ENCODE results near the gene CSAG3.
"Not testable (repeated sequence)": the region's sequence is repeated elsewhere in the genome, so short reads cannot be mapped to it uniquely, and the experiment has no call there.

CSAG3 gene

GRCh38 chrX:152758918-152759317 is at the start of gene CSAG3:
TSS of gene CSAG3 (plus strand) at chrX:152759218.
- not testable (repeated sequence) for DNase-seq

DNA sequence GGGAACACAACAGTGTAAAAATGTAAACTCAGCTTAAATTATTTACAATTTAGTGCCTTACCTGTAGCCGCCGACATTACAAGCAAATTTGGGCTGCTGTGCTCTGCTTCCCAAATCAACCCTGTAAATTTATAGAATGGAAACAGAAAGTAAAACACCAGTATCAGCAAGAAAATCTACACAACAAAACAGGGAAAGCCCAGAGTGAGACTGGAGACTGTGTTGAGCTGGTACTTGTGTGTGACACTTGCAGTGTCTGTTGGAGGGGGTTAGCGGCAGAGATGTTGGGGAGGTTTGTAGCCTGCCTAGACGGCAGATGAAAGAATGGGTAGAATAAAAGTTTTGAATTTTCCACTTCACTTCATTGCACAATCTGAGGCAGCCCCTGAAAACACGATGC is 45.8 kb upstream of the CSAG3 start:
- DNase-seq: not testable (repeated sequence)

GRCh38 chrX:152713815-152714787 is 44.9 kb upstream of the CSAG3 start, which contains the start of gene MAGEA2B:
TSS of gene MAGEA2B (plus strand) at chrX:152714628. CDS start at chrX:152717107, 2,479 bp downstream.
- DNase-seq: not testable (repeated sequence)

DNA sequence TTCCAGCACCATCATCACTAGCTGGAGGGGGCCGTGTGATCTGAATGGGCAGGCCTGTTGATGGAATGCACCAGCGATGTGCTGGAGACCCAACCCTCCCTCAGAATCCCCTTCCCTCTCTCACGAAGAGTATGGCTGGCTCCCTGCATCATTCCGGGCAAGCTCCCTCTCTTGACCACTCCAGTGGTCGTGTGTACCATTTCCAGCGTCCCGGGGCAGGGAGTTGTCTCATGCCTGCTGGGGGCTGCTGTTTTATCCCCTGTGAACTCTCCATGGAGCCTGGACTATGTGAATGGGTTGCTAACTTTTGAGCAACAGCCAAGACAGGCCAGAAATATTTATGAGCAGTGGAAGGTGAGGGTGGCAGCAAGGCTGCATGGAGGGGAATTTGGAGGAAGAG is 33.6 kb upstream of the CSAG3 start:
- DNase-seq: no peak

DNA sequence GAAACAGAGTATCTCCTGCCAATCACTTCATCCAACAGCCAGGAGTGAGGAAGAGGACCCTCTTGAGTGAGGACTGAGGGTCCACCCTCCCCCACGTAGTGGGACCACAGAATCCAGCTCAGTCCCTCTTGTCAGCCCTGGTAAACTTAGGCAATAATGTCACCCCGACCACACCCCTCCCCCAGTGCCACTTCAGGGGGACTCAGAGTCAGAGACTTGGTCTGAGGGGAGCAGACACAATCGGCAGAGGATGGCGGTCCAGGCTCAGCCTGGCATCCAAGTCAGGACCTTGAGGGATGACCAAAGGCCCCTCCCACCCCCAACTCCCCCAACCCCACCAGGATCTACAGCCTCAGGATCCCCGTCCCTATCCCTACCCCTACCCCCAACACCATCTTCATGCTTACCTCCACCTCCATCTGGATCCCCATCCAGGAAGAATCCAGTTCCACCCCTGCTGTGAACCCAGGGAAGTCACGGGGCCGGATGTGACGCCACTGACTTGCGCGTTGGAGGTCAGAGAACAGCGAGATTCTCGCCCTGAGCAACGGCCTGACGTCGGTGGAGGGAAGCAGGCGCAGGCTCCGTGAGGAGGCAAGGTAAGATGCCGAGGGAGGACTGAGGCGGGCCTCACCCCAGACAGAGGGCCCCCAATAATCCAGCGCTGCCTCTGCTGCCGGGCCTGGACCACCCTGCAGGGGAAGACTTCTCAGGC is 25.6 kb upstream of the CSAG3 start, which contains the start of the genes CSAG1 and MAGEA12:
Gene CSAG1 (minus strand): TSS at position 461 of the 715 bp plus-strand sequence. CDS start 1,261 bp downstream, outside the sequence.
Gene MAGEA12 (plus strand): TSS at position 497 of the 715 bp plus-strand sequence. CDS start 2,405 bp downstream, outside the sequence.
- peak; percentile 4 for DNase-seq

- DNase-seq: not testable (repeated sequence)
Observed at GRCh38 chrX:152734143-152734858, 24.7 kb upstream of the CSAG3 start.

DNA sequence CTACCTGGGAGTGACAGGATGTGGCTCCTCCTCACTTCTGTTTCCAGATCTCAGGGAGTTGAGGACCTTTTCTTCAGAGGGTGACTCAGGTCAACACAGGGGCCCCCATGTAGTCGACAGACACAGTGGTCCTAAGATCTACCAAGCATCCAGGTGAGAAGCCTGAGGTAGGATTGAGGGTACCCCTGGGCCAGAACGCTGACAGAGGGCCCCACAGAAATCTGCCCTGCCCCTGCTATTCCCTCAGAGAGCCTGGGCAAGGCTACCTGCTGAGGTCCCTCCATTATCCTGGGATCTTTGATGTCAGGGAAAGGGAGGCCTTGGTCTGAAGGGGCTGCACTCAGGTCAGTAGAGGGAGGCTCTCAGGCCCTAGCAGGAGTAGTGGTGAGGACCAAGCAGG is 23.9 kb upstream of the CSAG3 start:
- DNase-seq: no peak

DNA sequence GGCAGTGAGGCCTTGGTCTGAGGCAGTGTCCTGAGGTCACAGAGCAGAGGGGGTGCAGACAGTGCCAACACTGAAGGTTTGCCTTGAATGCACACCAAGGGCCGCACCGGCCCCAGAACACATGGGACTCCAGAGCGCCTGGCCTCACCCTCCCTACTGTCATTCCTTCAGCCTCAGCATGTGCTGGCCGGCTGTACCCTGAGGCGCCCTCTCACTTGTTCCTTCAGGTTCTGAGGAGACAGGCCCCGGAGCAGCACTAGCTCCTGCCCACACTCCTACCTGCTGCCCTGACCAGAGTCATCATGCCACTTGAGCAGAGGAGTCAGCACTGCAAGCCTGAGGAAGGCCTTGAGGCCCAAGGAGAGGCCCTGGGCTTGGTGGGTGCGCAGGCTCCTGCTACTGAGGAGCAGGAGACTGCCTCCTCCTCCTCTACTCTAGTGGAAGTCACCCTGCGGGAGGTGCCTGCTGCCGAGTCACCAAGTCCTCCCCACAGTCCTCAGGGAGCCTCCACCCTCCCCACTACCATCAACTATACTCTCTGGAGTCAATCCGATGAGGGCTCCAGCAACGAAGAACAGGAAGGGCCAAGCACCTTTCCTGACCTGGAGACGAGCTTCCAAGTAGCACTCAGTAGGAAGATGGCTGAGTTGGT is 23.0 kb upstream of the CSAG3 start:
- DNase-seq: no peak

- not testable (repeated sequence) for DNase-seq
Observed at GRCh38 chrX:152736528-152736927, 22.5 kb upstream of the CSAG3 start.

- DNase-seq: no peak
Observed at GRCh38 chrX:152738560-152738959, 20.5 kb upstream of the CSAG3 start.

DNA sequence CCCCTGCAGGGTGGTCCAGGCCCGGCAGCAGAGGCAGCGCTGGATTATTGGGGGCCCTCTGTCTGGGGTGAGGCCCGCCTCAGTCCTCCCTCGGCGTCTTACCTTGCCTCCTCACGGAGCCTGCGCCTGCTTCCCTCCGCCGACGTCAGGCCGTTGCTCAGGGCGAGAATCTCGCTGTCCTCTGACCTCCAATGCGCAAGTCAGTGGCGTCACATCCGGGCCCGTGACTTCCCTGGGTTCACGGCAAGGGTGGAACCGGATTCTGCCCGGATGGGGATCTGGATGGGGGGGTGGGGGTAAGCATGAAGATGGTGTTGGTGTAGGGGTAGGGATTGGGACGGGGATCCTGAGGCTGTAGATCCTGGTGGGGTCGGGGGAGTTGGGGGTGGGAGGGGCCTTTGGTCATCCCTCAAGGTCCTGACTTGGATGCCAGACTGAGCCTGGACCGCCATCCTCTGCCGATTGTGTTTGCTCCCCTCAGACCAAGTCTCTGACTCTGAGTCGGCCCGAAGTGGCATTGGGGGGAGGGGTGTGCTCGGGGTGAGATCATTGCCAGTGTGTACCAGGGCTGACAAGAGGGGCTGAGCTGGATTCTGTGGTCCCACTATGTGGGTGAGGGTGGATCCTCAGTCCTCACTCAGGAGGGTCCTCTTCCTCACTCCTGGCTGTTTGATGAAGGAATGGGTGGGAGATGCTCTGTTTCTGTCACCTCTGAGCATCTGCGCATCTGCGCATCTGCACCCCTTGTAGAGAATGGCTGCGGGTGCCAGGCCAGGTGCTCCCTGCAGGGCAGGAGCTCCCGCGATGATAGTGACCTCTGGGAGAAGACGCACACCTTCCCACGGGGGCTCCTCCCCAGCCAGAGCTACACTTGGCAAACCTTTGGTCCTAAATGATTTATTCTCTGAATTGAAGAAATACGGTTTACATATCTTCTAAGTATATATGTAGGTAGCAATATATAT is 5.0 kb upstream of the CSAG3 start, which contains the start of gene MAGEA2:
Gene MAGEA2 (minus strand): TSS at position 157 of the 965 bp plus-strand sequence. CDS start 2,479 bp downstream, outside the sequence.
- DNase-seq: not testable (repeated sequence)

DNA sequence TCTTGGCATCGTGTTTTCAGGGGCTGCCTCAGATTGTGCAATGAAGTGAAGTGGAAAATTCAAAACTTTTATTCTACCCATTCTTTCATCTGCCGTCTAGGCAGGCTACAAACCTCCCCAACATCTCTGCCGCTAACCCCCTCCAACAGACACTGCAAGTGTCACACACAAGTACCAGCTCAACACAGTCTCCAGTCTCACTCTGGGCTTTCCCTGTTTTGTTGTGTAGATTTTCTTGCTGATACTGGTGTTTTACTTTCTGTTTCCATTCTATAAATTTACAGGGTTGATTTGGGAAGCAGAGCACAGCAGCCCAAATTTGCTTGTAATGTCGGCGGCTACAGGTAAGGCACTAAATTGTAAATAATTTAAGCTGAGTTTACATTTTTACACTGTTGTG is 4.1 kb upstream of the CSAG3 start:
- not testable (repeated sequence) for DNase-seq

- not testable (repeated sequence) for DNase-seq
Observed at GRCh38 chrX:152759544-152759943, 526 bp downstream of the CSAG3 start.

DNA sequence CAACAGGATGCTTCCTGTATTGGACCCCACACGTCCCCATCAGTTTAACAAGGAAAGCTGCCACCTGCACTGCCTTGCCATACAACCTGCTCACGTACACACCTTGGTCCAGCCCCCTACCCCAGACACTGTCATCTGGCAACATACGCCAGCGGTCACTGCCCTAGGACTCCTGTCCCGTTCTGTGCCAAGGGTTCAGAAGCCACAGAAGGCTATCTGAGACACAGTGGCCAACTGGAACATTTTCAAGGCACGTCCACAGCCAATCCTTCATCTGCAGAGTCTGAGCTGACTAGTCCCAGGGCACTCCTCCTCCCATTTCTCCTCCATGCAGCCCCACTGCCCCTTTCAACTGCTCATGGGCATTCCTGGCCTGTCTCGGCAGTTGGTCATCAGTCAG is 2.6 kb downstream of the CSAG3 start:
- not testable (repeated sequence) for DNase-seq

DNA sequence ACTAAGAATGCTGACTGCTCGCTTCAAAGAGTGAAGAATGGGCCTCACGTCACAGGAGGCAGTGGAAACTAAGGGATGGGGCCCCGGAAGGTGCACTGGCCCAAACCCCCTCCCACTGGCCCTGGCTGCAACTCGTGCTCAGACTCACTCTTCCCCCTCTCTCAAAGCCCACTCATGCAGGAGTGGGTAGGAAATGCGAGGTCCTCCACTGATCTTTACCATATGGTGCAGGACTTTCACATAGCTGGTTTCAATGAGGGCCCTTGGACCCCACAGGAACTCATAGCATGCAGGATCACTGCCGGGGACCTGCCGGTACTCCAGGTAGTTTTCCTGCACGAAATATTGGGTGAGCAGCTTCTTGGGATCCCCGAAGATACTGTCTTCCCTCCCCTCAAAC is 7.5 kb downstream of the CSAG3 start:
- DNase-seq: not testable (repeated sequence)

GRCh38 chrX:152769549-152770289 is 10.7 kb downstream of the CSAG3 start, which contains the start of gene MAGEA6:
TSS of gene MAGEA6 (minus strand) at chrX:152769689. CDS start at chrX:152767650, 2,039 bp downstream.
- DNase-seq: not testable (repeated sequence)

DNA sequence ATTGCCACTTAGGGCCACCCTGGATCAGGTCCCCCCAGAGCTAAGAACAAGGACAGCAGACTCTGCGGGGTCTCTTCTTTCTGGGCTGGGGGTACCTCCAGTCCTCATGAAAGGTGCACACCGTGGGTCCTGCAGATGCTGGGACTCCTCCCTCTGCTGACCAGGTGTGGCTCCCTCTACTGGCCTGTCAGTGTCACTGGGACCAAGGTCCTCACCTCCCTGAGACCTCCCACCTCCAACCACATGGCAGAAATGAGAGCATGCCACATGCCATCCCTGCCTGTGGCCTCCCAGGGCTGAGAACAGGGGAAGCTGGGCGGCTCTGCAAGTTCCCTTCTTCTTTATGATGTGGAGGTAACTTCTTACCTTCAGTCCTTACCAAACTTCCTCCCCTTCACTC is 28.0 kb downstream of the CSAG3 start:
- not testable (repeated sequence) for DNase-seq

DNA sequence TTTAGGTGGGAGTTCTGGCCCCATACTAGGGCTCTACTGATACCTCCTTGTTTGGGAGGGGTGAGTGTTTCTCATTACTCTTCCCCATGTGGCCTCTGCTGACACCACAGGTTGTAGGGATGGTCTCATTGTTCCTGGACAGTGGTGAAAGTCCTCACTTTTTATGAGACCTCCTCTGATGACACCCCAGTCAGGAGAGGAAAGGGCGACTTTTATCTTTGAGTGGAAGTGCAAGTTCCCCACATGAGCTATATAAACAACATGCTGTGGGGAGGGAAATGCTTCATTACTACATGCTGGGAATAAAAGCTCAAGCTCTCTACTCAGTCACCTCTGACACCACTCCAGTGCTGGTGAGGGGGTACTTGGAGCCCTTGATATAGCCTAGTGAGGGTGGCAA is 39.9 kb downstream of the CSAG3 start:
- no peak for DNase-seq

DNA sequence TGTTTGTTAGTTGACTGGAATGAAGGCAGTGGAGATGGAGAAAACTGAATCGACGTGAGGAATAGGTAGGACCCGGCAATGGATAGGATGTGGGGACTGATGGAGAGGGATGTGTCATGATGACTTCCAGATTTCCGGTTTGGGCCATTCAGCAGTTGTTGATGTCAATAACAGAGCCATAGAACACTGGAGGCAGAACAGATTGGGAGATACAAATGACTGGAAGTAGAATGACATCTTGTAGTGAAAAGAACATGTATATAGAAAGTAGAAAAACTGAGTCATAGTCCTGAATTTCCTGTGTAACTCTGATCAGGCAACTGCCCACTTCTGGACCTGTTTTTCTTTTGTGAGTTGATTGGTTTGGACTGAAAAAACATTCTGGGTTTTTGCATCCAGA is 47.0 kb downstream of the CSAG3 start:
- no peak for DNase-seq
